Activated T-cell treated with anti-CD3 and anti-CD28 coated beads, Interleukin-2, amount 50 U/mL, for 1 hour (primary cell): ENCODE measurements around the gene ODC1.
A peak's percentile ranks its signal among the peaks of the same experiment; 100 is the strongest.
"Not testable (repeated sequence)": the region's sequence is repeated elsewhere in the genome, so short reads cannot be mapped to it uniquely, and the experiment has no call there.

Source experiments
- DNase-seq: peaks from one replicate; pipeline ENCODE4 v3.0.0-alpha.2; 2020

Gene ODC1

DNA sequence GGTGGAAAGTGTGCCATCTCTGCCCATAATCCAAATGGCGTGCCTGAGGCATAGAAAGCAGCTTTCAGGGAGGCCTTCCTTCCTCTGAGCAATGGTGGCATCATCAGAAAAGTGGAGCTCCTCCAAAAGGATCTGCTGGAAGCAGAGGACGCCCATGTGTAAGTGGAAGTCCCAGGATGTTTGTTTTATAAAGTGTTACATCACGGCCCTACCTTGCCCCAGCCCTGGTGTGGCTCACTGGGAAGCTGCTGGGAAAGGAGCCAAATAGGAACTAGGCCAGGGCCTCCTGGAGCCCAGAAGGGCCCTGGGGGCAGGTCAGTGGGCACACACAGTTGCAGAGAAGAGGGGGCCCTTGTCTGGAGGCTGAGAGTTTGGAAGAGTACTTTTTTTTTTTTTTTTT is 4.2 kb upstream of the ODC1 start:
- DNase-seq, result no peak

DNA sequence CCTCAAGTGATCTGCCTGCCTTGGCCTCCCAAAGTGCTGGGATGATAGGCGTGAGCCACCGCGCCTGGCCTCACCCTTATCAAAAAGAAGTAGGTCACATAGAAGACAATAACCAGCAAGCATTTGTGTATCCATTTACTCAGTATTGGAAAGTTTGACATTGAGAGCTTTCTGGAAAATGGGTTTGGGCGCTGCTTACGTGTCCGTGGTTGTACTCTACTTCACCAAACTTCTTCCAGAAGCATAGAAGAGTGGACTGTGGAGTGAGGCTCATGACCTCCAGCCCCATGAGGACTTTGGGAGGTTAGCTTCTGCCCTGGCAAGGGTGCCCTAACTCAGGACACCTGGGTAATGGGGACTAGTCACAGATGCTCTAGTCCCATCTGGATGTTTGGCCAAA is 3.7 kb upstream of the ODC1 start:
- no peak for DNase-seq

DNA sequence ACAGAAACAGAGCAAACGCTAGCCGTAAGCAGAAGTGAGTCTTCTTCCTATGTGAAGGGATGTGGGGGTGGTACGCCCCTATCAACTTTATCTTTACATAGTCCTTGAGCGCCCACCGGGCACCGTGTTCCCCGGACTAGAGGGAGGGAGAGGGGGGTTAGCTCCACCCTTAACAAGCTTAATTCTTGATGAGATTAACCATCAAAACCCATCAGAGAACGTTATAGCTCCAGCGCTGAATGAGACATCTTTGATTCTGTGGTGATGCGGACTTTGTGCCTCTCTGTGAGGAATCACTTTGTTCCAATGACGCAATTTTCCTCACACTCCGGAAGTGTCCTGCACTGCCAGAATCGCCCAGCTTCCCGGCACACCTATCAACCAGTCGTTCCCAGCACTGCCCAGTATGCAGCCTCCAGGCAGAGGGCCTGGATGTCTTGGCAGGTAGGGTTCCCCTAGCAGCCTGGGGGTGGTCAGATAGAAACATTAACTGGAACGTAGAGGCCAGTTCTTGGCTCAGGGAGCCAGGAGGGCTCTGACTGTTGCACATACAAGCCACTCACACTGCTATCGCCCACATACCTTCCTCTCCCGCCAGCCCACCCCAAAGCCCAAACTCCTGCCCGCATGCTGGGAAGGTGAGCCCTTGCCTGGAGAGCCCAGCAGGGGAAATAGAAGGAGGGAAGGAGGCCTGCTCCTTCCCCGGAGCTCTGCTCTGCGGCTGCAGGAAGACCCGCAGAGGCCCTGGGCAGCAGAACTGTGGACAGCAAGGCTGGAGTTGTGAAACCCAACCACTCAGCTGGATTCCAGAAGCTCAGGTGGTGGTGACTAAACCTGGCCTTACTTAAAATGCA is 1.9 kb upstream of the ODC1 start:
- no peak for DNase-seq

DNA sequence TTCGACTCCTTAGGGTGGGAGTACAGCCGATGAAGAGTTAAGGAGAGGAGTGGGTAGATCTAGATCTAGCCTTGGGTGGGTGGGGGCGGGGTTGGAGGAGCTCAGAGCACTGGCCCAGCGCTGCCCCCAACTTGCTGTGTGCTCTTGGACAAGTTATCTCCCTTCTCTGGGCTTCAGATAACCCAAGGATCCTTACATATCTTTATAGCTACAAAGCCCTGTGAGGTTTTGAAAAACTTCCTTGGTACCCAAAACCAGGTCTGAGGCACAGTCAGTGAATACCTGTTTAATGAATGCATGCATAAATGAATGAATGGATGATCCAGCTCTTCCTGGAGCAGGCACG is 1.3 kb upstream of the ODC1 start:
- no peak for DNase-seq

DNA sequence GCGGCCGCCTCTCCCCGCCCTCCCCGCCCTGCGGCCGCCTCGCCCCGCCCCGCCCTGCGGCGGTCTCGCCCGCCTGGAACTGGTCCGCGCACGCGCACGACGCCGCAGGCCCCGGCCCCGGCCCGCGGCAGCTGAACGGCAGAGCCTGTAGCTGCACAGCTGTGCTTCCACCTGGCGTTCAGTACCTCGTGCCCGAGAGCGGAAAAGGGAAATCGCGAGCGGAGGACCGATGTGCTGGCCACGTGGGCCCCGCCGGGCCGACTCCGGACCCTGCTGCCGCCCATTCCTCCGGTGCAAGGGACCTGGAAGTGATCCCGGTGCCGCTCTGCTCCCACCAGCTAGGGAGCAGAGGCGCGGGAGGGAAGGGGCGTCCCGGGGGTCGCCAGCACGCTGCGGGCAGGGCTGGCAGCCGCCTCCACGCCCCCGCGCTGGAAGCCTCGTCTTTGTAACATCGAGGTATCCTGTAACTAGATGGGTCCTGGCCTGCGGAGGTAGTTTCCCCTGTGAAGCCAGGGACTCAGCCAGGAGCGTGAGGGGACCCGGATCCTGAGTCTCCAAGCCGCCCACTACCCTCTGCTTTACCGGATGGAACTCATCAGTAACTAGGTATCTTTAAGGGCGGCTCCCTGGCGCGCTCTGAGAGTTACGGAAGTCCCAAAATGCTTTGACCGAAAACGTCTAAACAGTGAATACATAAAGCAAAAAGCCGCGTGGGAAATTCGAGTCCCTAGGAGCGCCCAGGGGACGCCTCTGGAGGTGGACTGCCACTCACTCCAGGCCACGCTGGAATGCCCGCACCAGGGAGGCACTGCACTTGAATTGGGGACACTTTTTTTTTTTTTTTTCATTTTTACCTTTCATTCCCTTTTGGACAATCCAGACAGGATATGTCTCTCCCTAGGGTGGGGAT is 704 bp upstream of the ODC1 start:
- no peak for DNase-seq

DNA sequence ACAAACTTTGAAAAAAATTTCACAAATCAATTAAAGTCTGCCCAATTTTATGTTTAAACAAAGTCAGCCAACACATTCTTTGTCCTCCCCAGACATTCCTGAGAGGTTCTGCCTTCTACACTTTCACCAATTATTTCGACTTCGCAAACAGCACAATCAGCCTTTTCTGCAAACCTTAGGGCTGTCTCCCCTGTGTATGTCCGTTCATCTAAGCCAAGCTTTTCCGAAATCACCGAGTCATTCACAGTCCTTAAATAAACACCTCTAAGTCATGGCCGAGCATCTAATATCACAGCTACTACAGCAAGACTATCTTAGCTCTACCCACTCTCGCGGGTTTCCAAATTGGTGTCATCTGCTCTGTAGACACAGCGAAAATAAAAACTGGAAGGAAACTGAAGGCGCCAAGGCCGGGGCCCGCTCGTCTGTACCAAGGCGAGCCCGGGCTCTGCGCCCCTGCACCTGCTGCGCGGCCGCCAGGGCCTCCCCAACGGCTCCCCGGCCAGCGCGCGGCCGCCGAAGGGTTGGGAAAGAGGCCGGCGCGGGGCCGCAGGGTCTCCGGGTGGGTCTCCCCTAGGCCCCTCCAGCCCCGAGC is 730 bp downstream of the ODC1 start:
- no peak for DNase-seq

DNA sequence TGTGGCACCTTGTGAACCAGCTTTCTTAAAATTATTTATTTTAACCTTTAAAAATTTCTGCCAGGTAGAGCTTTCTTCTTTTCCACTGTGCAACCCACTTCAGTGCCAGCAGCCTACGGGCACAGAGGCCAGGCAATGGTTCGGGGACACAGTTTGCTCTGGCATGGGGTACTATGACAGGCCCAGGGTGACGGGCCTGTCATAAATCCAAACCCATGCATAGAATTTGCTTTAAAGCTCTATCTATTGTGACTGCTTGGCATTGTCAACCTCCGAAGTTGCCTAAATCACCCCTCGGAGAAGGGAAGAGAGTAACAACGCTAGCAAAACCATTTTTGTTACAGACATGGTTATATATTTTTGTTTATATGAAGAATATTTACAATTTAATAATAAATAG is 1.5 kb downstream of the ODC1 start:
- no peak for DNase-seq

DNA sequence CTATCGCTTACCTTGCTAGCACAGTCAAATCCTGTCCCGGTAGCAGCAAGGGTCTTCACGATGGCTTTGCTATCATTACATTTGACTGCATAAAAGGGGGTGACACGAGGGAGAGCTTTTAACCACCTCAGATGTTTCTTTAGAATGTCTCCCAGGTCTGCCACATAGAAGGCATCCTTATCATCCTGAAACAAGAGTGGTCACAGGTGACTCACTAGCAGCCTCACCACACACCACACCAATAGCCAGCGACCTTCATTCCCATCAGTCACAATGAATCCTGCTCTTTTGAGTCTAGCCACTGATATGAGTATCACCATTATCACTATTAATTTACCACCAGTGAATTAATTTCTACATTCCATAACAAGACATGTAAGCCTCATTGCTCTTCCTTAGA is 3.7 kb downstream of the ODC1 start:
- DNase-seq, result no peak

DNA sequence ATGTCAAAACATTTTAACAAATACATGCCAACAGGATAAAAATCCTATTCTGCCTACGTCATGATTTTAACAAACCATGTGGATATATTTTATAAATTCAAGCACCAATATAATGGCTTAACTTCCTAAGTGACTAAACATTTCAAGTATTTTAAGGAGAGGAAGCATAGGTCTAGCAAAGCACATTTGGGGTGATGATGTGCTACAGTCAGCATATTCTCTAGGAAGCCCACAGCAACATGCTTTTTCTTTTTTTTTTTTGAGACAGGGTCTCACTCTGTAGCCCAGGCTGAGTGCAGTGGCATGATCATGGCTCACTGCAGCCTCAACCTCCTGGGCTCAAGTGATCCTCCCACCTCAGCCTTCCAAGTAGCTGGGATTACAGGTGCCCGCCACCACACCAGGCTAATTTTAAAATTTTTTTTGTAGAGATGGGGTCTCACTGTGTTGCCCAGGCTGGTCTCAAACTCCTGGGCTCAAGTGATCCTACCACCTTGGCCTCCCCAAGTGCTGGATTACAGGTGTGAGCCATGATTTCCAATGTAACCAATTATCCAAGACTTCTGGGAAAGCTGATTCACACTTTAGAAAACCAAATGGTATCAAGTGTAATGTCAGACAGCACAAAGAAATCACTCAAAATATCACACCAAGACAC is 5.5 kb downstream of the ODC1 start:
- DNase-seq, result not testable (repeated sequence)

DNA sequence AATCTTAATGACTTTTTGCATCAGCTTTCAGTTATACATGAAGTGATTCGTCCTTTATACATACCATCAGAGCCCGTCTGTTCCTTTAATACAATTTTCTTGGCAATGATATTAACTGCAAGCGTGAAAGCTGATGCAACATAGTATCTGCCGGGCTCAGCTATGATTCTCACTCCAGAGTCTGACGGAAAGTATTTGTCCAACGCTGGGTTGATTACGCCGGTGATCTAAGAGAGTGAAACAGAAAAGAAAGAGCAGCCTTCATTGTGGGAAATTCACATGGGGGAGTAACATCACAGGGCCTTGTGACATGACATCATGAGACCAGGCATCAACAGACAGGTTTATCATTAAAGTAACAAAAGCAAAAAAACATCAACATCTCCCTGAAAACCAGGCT is 6.2 kb downstream of the ODC1 start:
- DNase-seq, result no peak

DNA sequence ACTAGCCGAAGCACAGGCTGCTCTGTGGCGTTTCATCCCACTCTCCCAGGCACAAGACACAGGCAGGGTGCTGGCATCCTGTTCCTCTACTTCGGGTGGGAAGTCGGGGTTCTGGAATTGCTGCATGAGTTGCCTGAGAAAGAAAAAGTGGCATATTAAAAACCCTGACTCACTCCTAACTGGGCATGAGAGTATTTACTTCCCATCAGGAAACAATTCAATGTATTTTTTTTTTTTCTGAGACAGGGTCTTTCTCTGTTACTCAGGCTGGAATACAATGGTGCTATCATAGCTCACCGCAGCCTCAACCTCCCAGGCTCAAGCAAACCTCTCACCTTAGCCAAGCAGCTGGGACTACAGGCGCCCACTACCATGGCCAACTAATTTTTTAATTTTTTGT is 7.4 kb downstream of the ODC1 start:
- DNase-seq, result no peak

DNA sequence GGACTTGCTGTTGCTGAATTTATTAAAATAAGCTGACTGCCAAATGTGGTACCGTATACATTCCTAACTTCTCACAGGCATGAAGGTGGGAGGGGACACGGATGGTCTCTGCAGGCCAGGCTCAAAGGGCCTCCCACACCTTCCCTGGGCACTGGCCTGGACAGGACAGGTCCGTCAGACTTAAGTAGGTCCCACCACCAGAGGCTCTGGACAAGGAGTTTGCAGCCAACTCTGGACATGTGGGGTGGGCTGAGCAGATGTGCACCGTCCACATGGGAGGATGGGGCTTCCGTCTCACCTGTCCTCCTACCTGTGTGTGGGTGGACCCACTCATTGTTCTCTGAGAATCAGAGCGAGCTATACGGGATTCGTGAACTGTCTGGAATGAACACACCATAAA is 8.2 kb downstream of the ODC1 start:
- DNase-seq, result no peak

DNA sequence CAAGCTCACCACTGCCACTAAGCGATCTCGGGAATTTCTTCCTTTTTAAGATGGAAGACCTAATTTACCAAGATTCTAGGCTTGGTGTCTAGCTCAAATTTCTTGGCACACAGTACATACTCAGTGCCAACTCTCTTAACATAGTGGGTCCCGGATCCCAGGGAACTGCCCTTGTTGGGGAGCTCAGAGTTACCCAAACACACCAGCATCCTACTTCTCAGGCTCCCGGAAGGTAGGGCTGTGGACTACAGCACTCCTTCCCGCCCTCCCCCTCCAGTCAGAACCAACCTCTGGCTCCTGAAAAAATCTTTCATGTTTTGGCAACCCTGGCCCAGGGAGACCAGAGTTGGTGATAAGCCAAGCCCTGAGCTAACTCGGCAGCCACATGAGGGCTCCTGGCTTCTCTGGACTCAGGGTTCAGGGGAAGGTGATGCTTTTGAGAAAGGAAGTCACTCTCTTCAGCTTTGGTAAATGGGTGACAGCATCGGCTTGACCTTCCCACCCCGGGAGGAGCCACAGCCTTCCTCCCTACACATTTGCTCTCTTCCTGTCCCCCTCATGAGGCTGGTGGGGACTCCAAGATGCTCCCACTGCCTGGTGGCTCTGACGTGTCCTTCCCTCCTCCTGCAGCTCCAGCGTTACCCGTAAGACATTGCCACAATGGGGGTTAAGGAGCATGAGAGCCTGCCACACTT is 8.8 kb downstream of the ODC1 start:
- no peak for DNase-seq

DNA sequence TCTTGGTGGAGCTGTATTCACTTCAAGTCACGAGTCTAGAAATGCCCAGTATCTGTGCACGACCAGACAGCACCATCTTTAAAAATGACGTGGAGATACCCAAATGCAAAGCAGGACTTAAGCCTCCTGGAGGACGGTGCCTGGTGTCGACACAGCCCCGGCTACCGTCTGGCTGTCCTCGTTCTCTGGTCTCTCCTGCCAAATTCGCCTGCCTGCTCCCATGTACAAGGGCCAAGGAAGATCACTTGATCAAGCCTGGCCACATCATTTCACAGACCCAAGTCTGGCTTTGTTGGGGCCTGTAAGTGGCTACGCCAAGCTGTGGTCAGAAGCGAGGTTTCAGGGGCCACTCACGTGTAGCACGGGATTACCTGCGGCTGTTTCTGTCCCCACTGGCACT is 9.4 kb downstream of the ODC1 start:
- DNase-seq, result no peak

DNA sequence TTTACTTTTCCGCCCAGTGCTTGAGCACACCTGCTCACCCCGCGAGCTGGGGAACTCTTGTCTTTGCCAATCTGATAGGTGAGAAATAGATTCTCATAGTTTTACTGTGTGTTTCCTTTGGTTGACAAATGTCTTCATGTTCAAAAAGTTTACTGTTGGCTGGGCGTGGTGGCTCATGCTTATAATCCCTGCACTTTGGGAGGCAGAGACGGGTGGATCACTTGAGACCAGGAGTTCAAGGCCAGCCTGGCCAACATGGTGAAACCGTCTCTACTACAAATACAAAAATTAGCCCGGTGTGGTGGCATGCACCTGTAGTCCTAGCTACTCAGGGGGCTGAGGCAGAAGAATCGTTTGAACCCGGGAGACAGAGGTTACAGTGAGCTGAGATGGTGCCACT is 10.3 kb downstream of the ODC1 start:
- DNase-seq, result no peak

DNA sequence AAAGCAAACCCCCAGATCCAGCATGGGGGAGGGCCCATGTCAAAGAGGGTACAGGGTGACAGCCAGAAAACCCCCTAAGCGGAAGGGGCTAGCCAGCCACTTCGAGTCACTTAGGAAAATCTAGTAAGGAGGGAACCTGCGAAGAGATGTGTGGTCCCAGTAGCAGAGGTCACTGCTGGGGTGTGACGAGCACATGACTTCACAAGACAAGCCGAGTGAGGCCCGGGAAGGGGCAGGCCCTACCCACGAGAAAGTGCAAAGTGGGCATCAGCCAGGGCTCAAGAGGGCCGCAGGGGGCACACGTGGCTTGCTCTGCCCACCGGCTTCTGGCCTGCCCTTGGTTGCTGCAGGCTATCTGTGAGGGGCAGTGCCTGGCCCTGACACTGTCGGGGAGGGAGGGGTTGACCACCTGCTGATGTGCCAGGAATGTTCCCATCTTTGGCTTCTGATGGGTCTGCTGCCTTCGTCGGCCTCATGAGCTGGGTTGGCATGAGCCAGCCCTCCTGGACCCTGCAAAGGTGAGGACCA is 11.5 kb downstream of the ODC1 start:
- DNase-seq, result no peak

DNA sequence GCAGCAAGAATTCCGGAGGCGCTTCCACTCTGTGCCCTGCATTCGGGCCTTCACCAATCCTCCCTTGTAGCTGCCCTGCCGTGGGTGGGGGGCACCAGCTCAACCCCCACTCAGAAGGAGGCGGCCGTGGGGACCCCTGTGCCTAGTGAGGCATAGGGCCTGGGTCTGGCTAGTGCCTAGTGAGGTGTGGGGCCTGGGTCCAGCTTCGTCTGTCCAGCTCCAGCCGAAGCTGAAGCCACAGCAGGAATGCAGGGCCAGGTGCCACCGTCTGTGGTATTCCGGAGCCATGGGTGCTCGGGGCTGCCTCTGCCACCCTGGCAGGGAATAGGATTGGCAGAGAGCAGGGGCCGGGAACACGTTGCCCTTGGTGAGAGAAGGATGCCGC is 12.3 kb downstream of the ODC1 start:
- no peak for DNase-seq

DNA sequence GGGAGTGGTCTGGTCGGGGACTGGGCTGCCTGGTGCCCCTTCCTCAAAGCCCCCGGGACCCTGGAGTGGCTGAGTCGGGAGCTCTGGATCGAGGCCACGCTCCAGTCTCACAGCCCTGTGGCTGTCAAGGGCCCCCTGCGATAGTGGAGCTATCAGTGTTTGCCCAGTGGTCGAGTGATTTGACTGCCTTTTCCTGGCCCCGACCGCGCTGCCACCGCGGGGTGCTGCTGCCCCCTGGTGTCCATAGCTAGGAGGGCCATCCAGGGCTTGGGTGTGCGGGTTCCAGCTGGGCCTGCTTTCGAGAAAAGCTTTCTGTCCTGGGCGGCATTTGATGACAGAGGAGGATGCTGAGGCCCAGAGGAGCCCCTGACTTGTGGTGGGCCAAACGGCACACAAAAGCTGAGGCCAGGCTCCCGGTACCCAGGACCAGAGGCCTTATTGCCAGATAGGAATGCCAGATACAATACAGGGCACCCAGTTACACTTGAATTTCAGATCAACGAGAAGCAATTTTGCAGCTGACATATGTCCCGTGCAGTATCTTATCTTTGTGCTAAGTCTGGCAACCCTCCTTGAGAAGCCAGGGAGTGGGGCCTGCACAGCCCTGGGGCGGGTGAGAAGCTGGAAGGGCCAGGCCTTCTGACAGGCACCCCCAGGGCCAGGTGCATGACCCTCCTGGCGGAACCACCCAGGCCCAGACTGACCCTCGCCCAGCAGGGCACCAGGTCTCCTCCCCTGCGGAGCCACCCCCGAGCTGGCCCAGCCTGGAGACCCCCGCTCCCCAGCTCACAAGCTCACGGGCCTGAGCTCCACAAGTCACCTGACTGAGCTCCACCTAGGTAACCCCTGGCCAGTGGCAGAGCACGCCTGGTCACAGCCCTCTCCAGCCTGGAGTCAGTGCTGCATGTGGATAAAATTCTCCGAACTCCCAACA is 13.0 kb downstream of the ODC1 start:
- DNase-seq, result peak; percentile 74

DNA sequence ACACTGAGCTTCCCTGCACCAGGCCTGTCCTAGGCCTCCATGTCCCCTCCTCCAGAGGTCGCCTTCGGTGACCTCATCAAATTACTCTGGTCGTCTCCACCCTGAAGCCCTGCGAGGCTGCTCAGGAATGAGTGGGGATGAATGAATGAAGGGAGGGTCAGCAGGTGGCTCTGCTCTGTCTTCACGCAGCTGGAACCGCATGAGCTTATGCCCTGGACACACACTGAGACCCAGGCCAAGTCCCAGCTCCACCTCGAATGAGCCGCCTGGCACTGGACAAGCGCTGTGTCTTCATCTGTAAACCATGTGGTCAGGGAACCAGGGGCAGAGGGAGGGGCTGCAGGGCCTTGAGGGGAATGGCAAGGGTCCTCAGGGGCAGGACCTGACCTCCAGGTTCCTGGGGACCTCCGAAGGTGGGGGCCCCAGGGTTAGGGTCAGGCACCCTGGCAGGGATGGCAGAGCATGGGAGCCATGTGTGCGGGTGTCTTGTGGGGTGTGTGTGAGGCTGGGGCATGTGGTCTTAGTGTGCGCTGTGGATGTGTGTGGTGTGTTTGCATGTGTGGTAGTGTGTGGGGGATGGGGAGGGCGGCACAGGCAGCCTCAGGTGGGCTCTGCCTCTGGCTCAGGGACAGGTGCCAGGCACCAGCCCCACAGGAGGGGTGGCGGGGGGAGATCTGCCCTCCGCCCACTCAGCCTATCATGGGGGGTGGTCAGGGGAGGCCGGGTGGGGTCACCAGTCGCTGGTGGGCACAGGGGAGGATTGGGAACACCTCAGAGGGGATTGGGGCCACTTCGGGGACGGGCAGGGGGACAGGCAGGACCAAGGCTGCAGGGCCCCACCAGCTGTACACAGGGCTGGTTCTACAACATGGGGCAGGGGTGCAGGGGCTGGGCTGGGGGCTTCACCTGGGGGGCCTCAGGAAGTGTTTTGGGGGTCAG is 13.9 kb downstream of the ODC1 start:
- no peak for DNase-seq
